Thyroid gland (tissue), 4 donors: Measurements from ENCODE around the gene IL4.

Experiments used
- POLR2A ChIP-seq, 2 donors: fragments of 450-650 bp; IDR thresholded peaks; one replicate each; pipeline ENCODE4 v1.6.1; 2017; ENCODE audit warnings: antibody characterized with exemption in 2 of 2, mild to moderate bottlenecking in 2 of 2, moderate library complexity in 1 of 2
- TF ChIP-seq, protein P1 (sequence below), 6 experiments: fragments of 200-600 bp in 3 of 6; fragments of 450-650 bp in 3 of 6; sonication (generic) in 3 of 6; IDR thresholded peaks; one replicate each; pipeline ENCODE4 v1.5.1; 2016 to 2019; ENCODE audit warnings: antibody characterized with exemption in 6 of 6, mild to moderate bottlenecking in 2 of 6, inconsistent platforms in 1 of 6, moderate library complexity in 1 of 6

DNA sequence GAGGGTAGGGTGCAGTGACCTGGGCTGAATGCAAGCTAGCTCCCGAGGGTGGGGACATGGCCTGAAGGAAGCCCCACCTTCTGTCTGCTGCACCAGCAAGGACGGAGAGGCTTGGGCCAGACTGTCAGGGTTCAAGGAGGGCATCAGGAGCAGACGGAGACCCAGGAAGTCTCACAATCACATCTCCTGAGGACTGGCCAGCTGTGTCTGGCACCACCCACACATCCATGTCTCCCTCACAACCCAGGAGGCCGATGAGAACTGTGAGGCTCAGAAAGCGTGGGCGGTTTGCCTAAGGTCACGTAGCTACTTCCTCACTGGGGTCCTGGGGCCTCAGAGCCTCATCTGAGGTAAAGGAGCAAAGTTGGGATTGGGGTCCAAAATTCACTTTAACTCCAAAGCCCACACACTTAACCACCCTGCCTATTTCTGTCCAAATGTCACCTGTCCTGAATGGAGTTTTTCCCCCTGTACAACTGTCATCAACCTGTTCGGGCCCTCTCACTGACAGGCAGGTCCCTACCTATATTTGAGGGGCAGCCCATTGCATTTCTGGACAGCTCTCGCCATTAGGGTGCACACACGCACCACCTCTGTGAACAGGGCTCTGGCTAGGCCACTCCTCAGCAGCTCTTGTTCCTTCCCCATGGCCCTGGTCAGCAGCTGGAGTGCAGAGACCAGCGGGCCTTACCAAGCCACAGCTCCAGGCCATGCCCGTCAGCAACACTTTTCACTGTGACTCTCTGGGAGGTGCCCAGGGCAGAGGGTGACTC lies 12.4 kb upstream of the IL4 start:
- TF ChIP-seq, protein P1, sequence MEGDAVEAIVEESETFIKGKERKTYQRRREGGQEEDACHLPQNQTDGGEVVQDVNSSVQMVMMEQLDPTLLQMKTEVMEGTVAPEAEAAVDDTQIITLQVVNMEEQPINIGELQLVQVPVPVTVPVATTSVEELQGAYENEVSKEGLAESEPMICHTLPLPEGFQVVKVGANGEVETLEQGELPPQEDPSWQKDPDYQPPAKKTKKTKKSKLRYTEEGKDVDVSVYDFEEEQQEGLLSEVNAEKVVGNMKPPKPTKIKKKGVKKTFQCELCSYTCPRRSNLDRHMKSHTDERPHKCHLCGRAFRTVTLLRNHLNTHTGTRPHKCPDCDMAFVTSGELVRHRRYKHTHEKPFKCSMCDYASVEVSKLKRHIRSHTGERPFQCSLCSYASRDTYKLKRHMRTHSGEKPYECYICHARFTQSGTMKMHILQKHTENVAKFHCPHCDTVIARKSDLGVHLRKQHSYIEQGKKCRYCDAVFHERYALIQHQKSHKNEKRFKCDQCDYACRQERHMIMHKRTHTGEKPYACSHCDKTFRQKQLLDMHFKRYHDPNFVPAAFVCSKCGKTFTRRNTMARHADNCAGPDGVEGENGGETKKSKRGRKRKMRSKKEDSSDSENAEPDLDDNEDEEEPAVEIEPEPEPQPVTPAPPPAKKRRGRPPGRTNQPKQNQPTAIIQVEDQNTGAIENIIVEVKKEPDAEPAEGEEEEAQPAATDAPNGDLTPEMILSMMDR (IDR thresholded peaks at IDR 0.05): no peak
- TF ChIP-seq POLR2A (IDR thresholded peaks at IDR 0.05): no peak
